Esophagus muscularis mucosa (tissue), 4 donors: ENCODE data around the gene SAT2. TPM values are rescaled to one million over a fixed set of nuclear protein-coding genes. Genes with fewer than 3 reads are reported as not detected.

Experiments used
- DNase-seq: peaks from one replicate; pipeline ENCODE4 v3.0.0-alpha.2; 2017; ENCODE audit errors: extremely low spot score
- H3K27ac ChIP-seq, 4 donors: fragments of 200-600 bp; sonication (generic); replicated peaks in 1 of 4; 1 replicate in 3 of 4; 2 replicates in 1 of 4; pipeline ENCODE4 v1.5.1; 2016 to 2019; ENCODE audit warnings: mild to moderate bottlenecking in 1 of 4
- H3K27me3 ChIP-seq, 4 donors: fragments of 200-600 bp; sonication (generic); one replicate each; pipeline versions ENCODE4 v1.5.1 to v1.6.0; 2016 to 2019
- H3K36me3 ChIP-seq, 4 donors: fragments of 200-600 bp; sonication (generic); one replicate each; pipeline ENCODE4 v1.5.1; 2016 to 2019
- H3K4me1 ChIP-seq, 4 donors: fragments of 200-600 bp; sonication (generic); one replicate each; pipeline ENCODE4 v1.5.1; 2016 to 2019
- H3K4me3 ChIP-seq, 4 donors: fragments of 200-600 bp; sonication (generic); 1 replicate in 2 of 4; 2 replicates in 2 of 4; pipeline ENCODE4 v1.5.1; 2016 to 2019; ENCODE audit warnings: mild to moderate bottlenecking in 4 of 4, moderate library complexity in 1 of 4
- H3K9me3 ChIP-seq, 4 donors: fragments of 200-600 bp; sonication (generic); 1 replicate in 3 of 4; 2 replicates in 1 of 4; pipeline ENCODE4 v1.5.1; 2016 to 2019
- EP300 ChIP-seq: sonication (generic); formaldehyde crosslinking; IDR thresholded peaks from one replicate; pipeline ENCODE4 v1.6.1; 2017; ENCODE audit warnings: antibody characterized with exemption
- POLR2A ChIP-seq: fragments of 450-650 bp; IDR thresholded peaks from one replicate; pipeline ENCODE4 v1.6.1; 2017; ENCODE audit warnings: antibody characterized with exemption, moderate library complexity, mild to moderate bottlenecking, low read depth
- POLR2AphosphoS5 ChIP-seq, 2 donors: sonication (generic); formaldehyde crosslinking; IDR thresholded peaks; one replicate each; pipeline ENCODE4 v1.6.1; 2017; ENCODE audit warnings: antibody characterized with exemption in 2 of 2
- WGBS: methylation state at CpG from one replicate; pipeline ENCODE4 v1.1.5; 2018; 5-methylcytosine and 5-hydroxymethylcytosine counted together
- intact Hi-C: fragments of 100-400 bp; cut with DNase I; formaldehyde crosslinking; loops from one replicate; pipeline ENCODE4 v1.15.1; 2023
- total RNA-seq, 4 donors: library from RNA; depleted of rRNA; stranded (reverse); fragments of >200 nt; gene quantifications; one replicate each; pipeline versions ENCODE4 v1.1.0 to v1.2.1, GENCODE V29; 2016
- TF ChIP-seq, protein P1 (sequence below), 3 experiments: fragments of 200-600 bp in 2 of 3; fragments of 450-650 bp in 1 of 3; sonication (generic) in 2 of 3; IDR thresholded peaks; one replicate each; pipeline ENCODE4 v1.5.1; 2017 to 2019; ENCODE audit warnings: antibody characterized with exemption in 3 of 3, mild to moderate bottlenecking in 2 of 3, moderate library complexity in 1 of 3

SAT2 gene
- total RNA-seq, 4 donors from 2014 or later = 54.0 to 71.4 (median 64.2) TPM

DNA sequence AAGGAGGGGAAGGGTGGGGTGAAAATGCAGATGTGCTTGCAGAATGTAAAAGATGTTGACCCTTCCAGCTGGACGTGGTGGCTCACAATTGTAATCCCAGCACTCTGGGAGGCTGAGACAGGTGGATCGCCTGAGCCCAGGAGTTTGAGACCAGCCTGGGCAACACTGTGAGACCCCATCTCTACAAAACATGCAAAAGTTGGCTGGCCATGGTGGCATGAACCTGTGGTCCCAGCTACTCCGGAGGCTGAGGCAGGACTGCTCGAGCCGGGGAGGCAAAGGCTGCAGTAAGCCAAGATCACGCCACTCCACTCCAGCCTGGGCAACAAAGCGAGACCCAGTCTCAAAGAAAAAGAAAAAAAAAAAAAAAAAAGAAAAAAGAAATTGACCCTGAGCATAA is 40.9 kb upstream of the SAT2 start:
- H3K27ac ChIP-seq = no peak overlapping the region
- intact Hi-C loops = no loop called here
- H3K4me3 ChIP-seq = no peak overlapping the region
- H3K9me3 ChIP-seq = peaks cover 0 to 4% (median 2%) of the 10 kb centered on the region in 4 donors
- H3K27me3 ChIP-seq = no peaks in the 10 kb centered on the region
- TF ChIP-seq POLR2AphosphoS5 (IDR thresholded peaks at IDR 0.05) (no peak), POLR2A (no peak), EP300 (no peak)
- TF ChIP-seq, protein P1, sequence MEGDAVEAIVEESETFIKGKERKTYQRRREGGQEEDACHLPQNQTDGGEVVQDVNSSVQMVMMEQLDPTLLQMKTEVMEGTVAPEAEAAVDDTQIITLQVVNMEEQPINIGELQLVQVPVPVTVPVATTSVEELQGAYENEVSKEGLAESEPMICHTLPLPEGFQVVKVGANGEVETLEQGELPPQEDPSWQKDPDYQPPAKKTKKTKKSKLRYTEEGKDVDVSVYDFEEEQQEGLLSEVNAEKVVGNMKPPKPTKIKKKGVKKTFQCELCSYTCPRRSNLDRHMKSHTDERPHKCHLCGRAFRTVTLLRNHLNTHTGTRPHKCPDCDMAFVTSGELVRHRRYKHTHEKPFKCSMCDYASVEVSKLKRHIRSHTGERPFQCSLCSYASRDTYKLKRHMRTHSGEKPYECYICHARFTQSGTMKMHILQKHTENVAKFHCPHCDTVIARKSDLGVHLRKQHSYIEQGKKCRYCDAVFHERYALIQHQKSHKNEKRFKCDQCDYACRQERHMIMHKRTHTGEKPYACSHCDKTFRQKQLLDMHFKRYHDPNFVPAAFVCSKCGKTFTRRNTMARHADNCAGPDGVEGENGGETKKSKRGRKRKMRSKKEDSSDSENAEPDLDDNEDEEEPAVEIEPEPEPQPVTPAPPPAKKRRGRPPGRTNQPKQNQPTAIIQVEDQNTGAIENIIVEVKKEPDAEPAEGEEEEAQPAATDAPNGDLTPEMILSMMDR (IDR thresholded peaks at IDR 0.05) = no peak
- 94% methylated on average over 7 of the region's 7 CpGs for WGBS
- no peak for DNase-seq
- H3K36me3 ChIP-seq = peaks cover 33 to 78% (median 65%) of the 10 kb centered on the region in 4 donors
- no peaks in the 10 kb centered on the region for H3K4me1 ChIP-seq

DNA sequence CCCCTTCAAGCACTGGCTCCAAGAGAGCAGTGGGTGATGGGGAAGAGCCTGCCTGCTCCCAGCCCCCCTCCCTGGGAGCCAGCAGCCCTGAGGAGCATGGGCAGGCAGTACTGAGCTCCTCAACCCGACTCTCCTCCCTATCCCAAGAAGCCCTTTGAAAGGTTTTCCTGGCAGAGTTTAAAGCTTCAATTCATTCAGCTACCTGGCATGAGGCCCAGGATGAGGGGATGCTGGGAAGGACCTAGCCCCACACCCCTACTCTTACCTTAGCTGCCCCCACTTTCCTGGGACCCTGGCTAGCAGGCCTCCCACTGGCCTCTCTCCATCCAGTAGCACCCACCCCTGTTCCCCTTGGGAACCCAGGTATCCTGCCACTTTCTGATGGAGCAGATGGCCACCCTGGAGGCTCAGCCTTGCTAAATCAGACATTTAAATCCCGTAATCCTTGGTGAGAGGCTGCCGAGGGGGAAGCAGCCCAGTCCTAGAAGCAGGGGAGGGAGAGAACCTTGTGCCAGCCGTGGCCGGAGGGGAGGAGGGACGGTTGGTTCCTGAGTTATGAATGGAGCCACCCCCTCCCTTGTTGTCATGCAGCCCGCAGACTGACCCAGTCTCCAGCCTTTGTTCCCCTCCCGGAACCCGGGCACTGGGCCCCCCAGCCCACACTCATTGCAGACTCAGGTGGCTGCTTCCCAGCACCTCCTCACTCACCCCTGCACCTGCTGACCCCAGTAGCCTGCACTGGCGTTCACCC is 40.2 kb upstream of the SAT2 start:
- intact Hi-C loops = no loop called here
- Histone ChIP-seq H3K27ac (no peak overlapping the region), H3K4me1 (no peaks in the 10 kb centered on the region), H3K4me3 (no peak overlapping the region), H3K27me3 (no peaks in the 10 kb centered on the region), H3K36me3 (peaks cover 27 to 71% (median 58%) of the 10 kb centered on the region in 4 donors), H3K9me3 (no peaks in the 10 kb centered on the region)
- no peak for DNase-seq
- 73% methylated on average over 8 of the region's 10 CpGs for WGBS
- TF ChIP-seq POLR2A (no peak), POLR2AphosphoS5 (IDR thresholded peaks at IDR 0.05) (no peak)
- TF ChIP-seq, protein P1 (IDR thresholded peaks at IDR 0.05) = no peak

DNA sequence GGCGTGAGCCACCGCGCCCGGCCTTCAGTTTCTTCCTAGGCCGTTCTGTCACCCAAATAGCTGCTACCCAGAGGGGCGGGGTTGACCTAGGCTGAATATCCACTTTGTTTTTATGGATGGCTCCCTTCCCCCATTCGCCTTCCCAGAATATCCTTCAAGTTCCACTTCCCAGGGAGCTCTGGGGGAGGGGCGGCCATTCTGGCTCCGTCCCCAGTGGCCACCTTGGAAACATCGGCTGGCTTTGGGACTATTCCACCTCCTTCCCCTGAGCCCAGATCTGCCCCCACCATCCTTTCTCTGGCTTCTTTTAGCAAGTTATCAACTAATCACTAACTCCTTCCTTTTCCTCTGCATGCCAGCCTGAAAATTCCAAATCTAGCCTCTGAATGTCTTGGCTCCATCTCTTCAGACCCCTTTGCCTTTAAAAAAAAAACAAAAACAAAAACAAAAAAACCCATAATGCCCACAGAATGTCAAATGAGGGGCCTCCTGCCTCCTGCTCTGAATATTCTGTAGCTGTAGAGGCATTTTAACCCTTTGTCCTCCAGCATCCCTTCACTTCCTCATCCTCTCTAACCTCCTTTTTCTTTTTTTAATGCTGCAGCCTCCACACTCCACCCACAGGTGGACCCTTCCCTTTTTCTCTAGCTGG is 29.5 kb upstream of the SAT2 start:
- Histone ChIP-seq H3K9me3 (no peaks in the 10 kb centered on the region), H3K4me3 (no peak overlapping the region), H3K4me1 (peaks cover 5 to 20% (median 16%) of the 10 kb centered on the region in 4 donors), H3K27ac (peak overlapping the region in 3 of 4 donors; percentile 10 to 52 (median 27)), H3K36me3 (no peaks in the 10 kb centered on the region), H3K27me3 (peaks cover 0 to under 1% (median 0%) of the 10 kb centered on the region in 4 donors)
- TF ChIP-seq POLR2AphosphoS5 (IDR thresholded peaks at IDR 0.05) (peak in 1 of 2 donors; percentile 58), EP300 (no peak), POLR2A (no peak)
- TF ChIP-seq, protein P1 (IDR thresholded peaks at IDR 0.05) = no peak
- WGBS = 33% methylated on average over 10 of the region's 10 CpGs
- intact Hi-C loops = no loop called here
- no peak for DNase-seq

DNA sequence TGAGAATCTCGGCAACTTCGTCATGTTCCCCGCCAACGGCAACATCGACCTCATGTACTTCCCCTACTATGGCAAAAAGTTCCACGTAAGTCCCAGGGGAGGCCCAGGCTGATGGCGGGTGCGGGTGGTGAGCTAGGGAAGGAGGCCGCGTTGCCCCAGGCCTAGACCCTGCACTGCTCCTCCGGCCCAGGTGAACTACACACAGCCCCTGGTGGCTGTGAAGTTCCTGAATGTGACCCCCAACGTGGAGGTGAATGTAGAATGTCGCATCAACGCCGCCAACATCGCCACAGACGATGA is 27.9 kb upstream of the SAT2 start:
- no peak for DNase-seq
- H3K27me3 ChIP-seq = peaks cover 0 to 17% (median 14%) of the 10 kb centered on the region in 4 donors
- WGBS = 88% methylated on average over 15 of the region's 17 CpGs
- peaks cover 20 to 36% (median 32%) of the 10 kb centered on the region in 4 donors for H3K4me1 ChIP-seq
- intact Hi-C loops = no loop called here
- TF ChIP-seq EP300 = no peak
- TF ChIP-seq POLR2AphosphoS5 (IDR thresholded peaks at IDR 0.05) = no peak
- TF ChIP-seq, protein P1 (IDR thresholded peaks at IDR 0.05) = no peak
- no peak for TF ChIP-seq POLR2A
- no peak overlapping the region for H3K4me3 ChIP-seq
- no peaks in the 10 kb centered on the region for H3K9me3 ChIP-seq
- H3K36me3 ChIP-seq = no peaks in the 10 kb centered on the region
- H3K27ac ChIP-seq = no peak overlapping the region
